Activated T-cell treated with anti-CD3 and anti-CD28 coated beads, Interleukin-2, amount 50 U/mL, for 72 hours (primary cell): ENCODE results near the gene MYO1G. TPM values are rescaled to one million over a fixed set of nuclear protein-coding genes. Genes with fewer than 3 reads are reported as not detected.
"Not testable (repeated sequence)": the region's sequence is repeated elsewhere in the genome, so short reads cannot be mapped to it uniquely, and the experiment has no call there.

ENCODE experiments used
- ATAC-seq, 2 donors: fragments of 150-1000 bp; cut with Tn5 transposase; replicated peaks in 1 of 2; 2 replicates each; pipeline ENCODE4 v1.10.0; 2021; ENCODE audit warnings: moderate library complexity in 2 of 2, mild to moderate bottlenecking in 1 of 2
- DNase-seq, 2 donors: peaks; one replicate each; pipeline ENCODE4 v3.0.0; 2021 to 2022; ENCODE audit warnings: mixed read lengths in 1 of 2
- H3K27ac Mint-ChIP-seq: one replicate; pipeline ENCODE4 v1.8.0; 2022; ENCODE audit warnings: mild to moderate bottlenecking, moderate library complexity, mixed read lengths
- H3K27me3 Mint-ChIP-seq: one replicate; pipeline ENCODE4 v1.8.0; 2022; ENCODE audit warnings: low read depth, mixed read lengths
- H3K36me3 Mint-ChIP-seq, 2 donors: one replicate each; pipeline ENCODE4 v1.8.0; 2022; ENCODE audit warnings: mixed read lengths in 2 of 2, mild to moderate bottlenecking in 1 of 2; ENCODE audit not compliant: insufficient read depth in 2 of 2
- H3K4me1 Mint-ChIP-seq: one replicate; pipeline ENCODE4 v1.8.0; 2022; ENCODE audit warnings: low read depth, mixed read lengths
- H3K4me3 Mint-ChIP-seq, 2 donors: one replicate each; pipeline ENCODE4 v1.8.0; 2022; ENCODE audit warnings: mild to moderate bottlenecking in 2 of 2, mixed read lengths in 2 of 2, moderate library complexity in 2 of 2
- H3K9me3 Mint-ChIP-seq, 2 donors: one replicate each; pipeline ENCODE4 v1.8.0; 2022; ENCODE audit warnings: mixed read lengths in 2 of 2
- total RNA-seq, 2 donors: library from RNA; stranded (reverse); gene quantifications; one replicate each; pipeline ENCODE4 v1.2.3, GENCODE V29; 2022

Gene MYO1G
- total RNA-seq, 2 donors from 2014 or later: 595 to 606 TPM

DNA sequence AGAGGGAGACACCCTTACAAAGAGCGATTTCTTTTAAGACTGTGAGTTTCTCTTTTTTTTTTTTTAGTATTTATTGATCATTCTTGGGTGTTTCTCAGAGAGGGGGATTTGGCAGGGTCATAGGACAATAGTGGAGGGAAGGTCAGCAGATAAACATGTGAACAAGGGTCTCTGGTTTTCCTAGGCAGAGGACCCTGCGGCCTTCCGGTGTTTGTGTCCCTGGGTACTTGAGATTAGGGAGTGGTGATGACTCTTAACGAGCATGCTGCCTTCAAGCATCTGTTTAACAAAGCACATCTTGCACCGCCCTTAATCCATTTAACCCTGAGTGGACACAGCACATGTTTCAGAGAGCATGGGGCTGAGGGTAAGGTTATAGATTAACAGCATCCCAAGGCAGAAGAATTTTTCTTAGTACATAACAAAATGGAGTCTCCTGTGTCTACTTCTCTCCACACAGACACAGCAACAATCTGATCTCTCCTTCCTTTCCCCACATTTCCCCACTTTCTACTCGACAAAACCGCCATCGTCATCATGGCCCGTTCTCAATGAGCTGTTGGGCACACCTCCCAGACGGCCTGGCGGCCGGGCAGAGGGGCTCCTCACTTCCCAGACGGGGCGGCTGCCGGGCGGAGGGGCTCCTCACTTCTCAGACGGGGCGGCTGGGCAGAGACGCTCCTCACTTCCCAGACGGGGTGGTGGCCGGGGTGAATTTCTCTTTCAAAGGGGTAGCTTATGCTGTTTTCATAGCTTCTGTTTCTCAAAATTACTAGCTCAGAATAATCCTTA is 13.4 kb upstream of the MYO1G start:
- not testable (repeated sequence) for H3K4me3 Mint-ChIP-seq, DNase-seq, H3K36me3 Mint-ChIP-seq, H3K27me3 Mint-ChIP-seq, H3K9me3 Mint-ChIP-seq, H3K27ac Mint-ChIP-seq, ATAC-seq
- H3K4me1 Mint-ChIP-seq: peaks cover 68% of the 10 kb centered on the region

DNA sequence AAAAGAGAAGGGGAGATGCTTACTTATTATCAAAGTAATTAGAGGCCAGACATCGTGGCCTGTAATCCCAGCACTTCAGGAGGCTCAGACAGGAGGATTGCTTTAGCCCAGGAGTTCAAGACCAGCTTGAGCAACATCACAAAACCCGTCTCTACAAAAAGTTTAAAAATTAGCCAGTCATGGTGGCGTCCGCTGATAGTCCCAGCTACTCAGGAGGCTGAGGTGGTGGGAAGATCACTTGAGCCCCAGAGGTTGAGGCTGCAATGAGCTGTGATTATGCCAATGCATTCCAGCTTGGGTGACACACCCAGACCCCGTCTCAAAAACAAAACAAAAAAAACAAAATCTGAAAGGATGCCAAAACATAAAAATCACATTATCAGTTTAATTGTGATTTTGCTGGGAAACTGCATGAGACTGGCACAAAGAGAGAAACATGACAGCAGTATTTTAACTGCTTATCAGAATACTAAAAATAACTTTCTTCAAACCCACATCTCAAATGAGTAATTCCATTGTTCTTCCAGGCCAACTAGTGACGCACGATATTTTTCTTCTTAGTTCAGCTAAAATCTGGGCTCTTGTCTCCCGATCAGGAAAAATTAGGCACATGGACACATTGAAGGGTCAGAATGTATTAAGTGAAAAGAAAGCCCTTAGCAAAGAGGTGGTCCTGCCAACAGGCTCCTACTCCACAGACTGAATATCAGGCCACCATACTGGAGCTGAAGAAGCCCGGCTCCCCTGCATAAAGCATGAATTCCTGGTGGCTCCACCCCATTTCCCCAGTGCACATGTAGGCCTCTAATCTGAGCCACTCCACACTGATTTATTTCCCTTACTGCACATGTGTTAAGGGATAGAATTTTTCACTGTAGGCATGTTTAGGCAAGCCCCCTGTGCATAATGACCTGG is 11.6 kb upstream of the MYO1G start:
- Mint-ChIP-seq H3K4me1 (peaks cover 58% of the 10 kb centered on the region), H3K27me3 (no peaks in the 10 kb centered on the region), H3K9me3 (no peaks in the 10 kb centered on the region), H3K4me3 (no peak overlapping the region), H3K27ac (no peak overlapping the region), H3K36me3 (peaks cover 13 to 15% of the 10 kb centered on the region in 2 donors)
- ATAC-seq (no peak), DNase-seq (no peak)

DNA sequence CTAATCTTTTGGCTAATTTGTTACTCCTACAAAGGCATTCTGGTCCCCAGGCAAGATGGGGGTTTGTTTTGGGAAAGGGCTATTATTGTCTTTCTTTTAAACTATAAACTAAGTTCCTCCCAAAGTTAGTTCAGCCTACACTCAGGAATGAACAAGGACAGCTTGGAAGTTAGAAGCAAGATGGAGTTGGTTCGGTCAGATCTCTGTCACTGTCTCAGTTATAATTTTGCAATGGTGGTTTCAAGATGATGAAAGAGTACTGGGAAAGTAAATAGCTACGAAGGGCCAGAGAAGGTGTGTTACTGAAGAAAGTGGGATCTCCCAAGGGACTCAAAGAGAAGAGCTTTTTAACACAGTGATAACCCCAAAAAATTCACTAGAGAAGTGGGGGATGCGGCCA is 10.3 kb upstream of the MYO1G start:
- H3K27me3 Mint-ChIP-seq: no peaks in the 10 kb centered on the region
- peaks cover 25 to 27% of the 10 kb centered on the region in 2 donors for H3K36me3 Mint-ChIP-seq
- DNase-seq: no peak
- peaks cover 57% of the 10 kb centered on the region for H3K4me1 Mint-ChIP-seq
- H3K27ac Mint-ChIP-seq: no peak overlapping the region
- no peak overlapping the region for H3K4me3 Mint-ChIP-seq
- no peaks in the 10 kb centered on the region for H3K9me3 Mint-ChIP-seq
- no peak for ATAC-seq

DNA sequence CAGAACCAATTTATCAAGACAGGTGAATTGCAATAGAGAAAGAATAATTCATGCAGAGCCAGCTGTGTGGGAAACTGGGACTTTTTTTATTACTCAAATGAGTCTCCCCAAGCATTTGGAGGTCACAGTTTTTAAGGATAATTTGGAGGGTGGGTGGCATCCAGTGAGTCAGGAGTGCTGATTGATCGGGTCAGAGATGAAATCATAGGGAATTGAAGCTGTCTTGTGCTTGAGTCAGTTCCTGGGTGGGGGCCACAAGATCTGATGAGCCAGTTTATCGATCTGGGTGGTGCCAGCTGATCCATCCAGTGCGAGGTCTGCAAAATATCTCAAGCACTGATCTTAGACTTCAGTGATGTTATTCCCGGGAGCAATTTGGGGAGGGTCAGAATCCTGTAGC is 9.9 kb upstream of the MYO1G start:
- H3K9me3 Mint-ChIP-seq: no peaks in the 10 kb centered on the region
- peaks cover 60% of the 10 kb centered on the region for H3K4me1 Mint-ChIP-seq
- H3K36me3 Mint-ChIP-seq: peaks cover 30 to 31% of the 10 kb centered on the region in 2 donors
- no peak overlapping the region for H3K27ac Mint-ChIP-seq
- DNase-seq (peak in 1 of 2 donors; percentile 22), ATAC-seq (no peak)
- H3K4me3 Mint-ChIP-seq: peak overlapping the region; percentile 38 to 66
- H3K27me3 Mint-ChIP-seq: no peaks in the 10 kb centered on the region

DNA sequence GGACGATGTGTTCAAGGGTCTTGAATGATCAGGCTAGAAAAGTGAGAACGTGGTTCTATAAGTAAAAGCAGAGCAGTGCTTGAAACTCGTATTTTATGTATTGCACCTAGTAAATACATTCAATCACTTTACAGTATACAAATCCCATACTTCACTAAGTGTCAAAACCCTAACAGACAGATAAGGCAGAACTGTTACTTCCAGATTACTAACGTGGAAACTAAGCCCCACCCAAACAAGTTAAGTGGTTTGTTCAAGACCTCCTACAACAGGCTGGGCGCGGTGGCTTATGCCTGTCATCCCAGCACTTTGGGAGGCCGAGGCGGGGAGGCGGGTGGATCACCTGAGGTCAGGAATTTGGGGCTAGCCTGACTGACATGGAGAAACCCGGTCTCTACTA is 9.2 kb upstream of the MYO1G start:
- peaks cover 36 to 37% of the 10 kb centered on the region in 2 donors for H3K36me3 Mint-ChIP-seq
- DNase-seq (peak in 1 of 2 donors; percentile 14), ATAC-seq (no peak)
- peaks cover 67% of the 10 kb centered on the region for H3K4me1 Mint-ChIP-seq
- no peak overlapping the region for H3K27ac Mint-ChIP-seq
- no peaks in the 10 kb centered on the region for H3K27me3 Mint-ChIP-seq
- no peaks in the 10 kb centered on the region for H3K9me3 Mint-ChIP-seq
- peak overlapping the region; percentile 85 to 100 for H3K4me3 Mint-ChIP-seq

DNA sequence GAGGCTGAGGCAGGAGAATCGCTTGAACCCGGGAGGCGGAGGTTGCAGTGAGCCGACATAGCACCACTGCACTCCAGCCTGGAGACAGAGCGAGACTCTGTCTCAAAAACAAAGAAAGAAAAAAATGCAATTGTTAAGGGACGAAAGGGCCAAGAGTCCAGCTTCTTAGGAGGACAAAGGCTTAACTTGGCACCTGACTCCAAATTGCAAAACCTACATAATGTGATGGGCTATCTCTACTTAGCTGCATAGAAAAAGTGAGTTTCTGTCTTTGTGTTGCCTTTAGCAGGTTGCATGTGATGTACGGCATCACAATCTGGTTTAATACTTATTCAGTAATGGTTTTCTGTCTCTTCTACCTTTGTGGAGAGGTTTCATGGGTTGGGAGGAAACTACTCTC is 8.6 kb upstream of the MYO1G start:
- Mint-ChIP-seq H3K4me3 (peak overlapping the region; percentile 85 to 100), H3K9me3 (no peaks in the 10 kb centered on the region), H3K4me1 (peaks cover 72% of the 10 kb centered on the region), H3K36me3 (peaks cover 39 to 42% of the 10 kb centered on the region in 2 donors), H3K27me3 (no peaks in the 10 kb centered on the region), H3K27ac (peak overlapping the region; percentile 94)
- ATAC-seq: no peak
- no peak for DNase-seq

DNA sequence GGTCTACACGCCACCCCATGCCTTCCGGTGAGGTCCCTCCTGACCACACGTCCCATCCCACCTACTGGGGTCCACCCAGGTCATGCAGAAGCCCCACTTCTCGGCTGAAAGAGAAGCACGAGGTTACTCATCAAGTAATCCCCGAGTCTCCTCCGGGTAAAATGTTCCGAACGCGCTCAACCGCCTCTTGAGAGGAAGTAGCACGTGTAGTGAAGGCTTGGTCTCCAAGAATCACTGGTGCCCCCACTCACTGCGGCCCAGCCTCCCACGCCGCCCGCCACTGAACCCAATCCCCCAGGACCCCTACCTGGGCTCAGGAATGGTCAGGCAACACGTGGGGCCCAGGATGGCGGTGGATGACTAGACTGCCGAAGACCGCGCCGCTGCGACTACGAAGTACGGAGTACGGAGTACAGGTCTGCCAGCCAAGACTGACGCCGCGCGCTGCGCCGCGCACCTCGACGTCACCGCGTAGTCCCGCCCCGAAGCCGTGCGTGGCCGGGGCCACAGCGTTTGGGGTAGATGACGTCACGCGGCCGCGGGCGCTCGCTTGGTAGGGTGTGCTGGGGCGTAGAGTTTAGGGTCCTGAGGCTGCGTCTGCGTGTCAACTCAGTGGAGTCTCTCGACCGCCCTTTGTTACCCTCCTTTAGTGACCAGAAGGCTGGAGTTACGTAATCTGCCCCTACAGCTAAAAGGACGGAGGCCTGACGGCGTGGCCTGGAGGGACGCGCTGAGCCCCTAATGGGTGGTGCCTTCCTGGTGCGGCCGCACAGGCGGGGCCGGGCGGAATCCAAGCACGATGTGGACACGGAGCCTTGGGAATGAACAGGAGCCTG is 7.6 kb upstream of the MYO1G start:
- ATAC-seq: peak; percentile 95 to 96
- no peaks in the 10 kb centered on the region for H3K9me3 Mint-ChIP-seq
- peak overlapping the region; percentile 94 for H3K27ac Mint-ChIP-seq
- peak; percentile 97 to 99 for DNase-seq
- peaks cover 40 to 48% of the 10 kb centered on the region in 2 donors for H3K36me3 Mint-ChIP-seq
- peaks cover 77% of the 10 kb centered on the region for H3K4me1 Mint-ChIP-seq
- H3K27me3 Mint-ChIP-seq: no peaks in the 10 kb centered on the region
- H3K4me3 Mint-ChIP-seq: peak overlapping the region; percentile 85 to 100

DNA sequence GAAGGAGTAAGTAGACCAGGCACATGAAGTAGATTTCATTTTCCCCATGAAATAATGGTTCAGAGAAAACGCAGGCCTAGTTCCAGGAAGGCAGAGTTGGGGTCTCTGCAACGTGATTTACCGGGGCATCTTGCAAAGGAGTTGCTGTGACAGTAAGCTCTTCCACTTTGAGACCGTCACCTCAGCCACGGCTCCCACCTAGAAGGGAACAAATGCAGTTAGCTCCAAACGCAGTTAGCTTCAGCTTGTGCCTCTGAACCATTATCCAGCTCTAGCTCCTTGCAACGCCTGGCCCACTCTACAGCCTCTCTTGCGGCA is 7.0 kb upstream of the MYO1G start:
- Mint-ChIP-seq H3K4me1 (peaks cover 83% of the 10 kb centered on the region), H3K27ac (peak overlapping the region; percentile 94), H3K27me3 (no peaks in the 10 kb centered on the region), H3K4me3 (peak overlapping the region; percentile 85 to 100), H3K36me3 (peaks cover 40 to 48% of the 10 kb centered on the region in 2 donors), H3K9me3 (no peaks in the 10 kb centered on the region)
- ATAC-seq (no peak), DNase-seq (no peak)

DNA sequence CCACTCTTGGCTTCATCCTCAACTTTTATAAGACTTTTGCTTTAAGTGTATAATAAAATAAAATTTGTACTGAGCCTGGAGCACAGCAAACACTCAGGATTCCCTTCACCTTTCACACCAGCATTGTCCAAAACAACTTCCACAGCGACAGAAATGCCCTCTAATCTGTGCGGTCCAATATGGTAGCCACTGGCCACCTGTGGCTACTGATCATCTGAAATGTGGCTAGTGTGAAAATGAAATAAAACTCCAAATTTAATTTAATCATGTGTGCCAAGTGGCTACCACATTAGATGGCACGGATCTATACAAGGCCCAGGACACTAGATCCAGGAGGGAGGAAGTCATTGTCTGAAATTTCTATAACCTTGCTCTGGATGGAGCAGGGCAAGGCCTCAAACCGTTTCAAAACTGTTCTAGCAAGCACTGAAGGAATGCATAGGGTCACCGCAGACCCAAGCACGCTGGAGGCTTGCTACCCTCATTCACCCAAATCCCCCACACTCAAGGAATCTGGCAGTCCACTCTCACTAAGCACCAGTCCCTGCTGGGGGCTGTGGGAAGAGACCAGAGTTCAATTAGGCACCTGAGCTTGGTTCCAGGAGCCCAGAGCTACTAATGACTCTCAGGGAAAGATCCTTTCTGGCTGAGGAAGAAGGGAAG is 6.3 kb upstream of the MYO1G start:
- H3K4me3 Mint-ChIP-seq: peak overlapping the region; percentile 85 to 100
- H3K4me1 Mint-ChIP-seq: peaks cover 83% of the 10 kb centered on the region
- H3K27ac Mint-ChIP-seq: peak overlapping the region; percentile 94
- peaks cover 40 to 48% of the 10 kb centered on the region in 2 donors for H3K36me3 Mint-ChIP-seq
- H3K9me3 Mint-ChIP-seq: no peaks in the 10 kb centered on the region
- ATAC-seq (no peak), DNase-seq (peak in 1 of 2 donors; percentile 16)
- H3K27me3 Mint-ChIP-seq: no peaks in the 10 kb centered on the region

DNA sequence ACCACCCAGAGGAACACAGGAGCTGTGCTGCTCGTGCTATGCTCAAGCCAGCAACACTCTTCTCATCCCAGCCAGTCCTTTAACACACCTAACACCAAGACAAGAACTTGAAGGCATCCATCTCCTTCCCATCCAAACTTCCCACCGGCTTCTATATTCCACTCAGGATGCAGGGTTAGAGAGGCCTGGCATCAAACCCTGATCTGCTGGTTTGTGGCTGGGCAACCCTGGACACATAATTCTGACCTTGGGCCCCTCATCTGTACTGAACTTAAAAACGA is 5.6 kb upstream of the MYO1G start:
- DNase-seq (no peak), ATAC-seq (no peak)
- no peaks in the 10 kb centered on the region for H3K9me3 Mint-ChIP-seq
- peaks cover 40 to 48% of the 10 kb centered on the region in 2 donors for H3K36me3 Mint-ChIP-seq
- peak overlapping the region; percentile 85 to 100 for H3K4me3 Mint-ChIP-seq
- H3K4me1 Mint-ChIP-seq: peaks cover 86% of the 10 kb centered on the region
- peak overlapping the region; percentile 94 for H3K27ac Mint-ChIP-seq
- no peaks in the 10 kb centered on the region for H3K27me3 Mint-ChIP-seq

DNA sequence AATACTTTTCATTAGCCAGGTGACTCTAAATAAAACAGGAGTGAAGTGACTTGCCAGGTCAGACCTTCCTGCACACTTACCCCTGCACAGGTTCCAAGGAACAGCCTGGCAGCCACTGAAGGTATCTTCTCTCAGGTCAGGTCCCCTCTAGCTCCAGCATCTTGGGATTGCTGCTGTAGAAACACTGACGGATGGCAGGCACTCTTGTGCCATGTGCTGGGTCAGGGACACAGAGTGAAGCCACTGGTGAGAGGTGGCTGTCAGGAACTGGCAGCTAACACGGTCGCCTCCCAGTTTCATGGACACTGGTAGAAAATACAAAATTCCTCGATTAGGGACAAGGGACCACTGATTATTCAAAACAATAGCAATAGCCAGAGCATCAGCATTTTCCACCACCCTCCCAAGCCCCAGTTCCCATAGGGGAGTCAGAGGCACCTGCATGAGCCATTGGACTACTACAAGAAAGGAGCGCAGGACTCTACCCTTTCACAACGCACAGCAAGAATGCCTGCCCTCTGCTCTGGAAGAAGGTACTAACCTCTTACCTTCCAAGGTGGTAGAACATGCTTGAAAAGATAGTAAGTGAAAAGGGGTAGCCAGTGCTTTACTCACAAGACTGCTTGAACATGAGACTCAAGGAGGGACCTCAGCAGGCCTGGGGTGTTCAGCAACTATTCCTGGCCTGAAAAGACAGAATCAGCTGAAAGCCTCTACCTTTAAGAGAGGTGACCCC is 5.1 kb upstream of the MYO1G start:
- peaks cover 86% of the 10 kb centered on the region for H3K4me1 Mint-ChIP-seq
- H3K4me3 Mint-ChIP-seq: peak overlapping the region; percentile 85 to 100
- DNase-seq (peak in 1 of 2 donors; percentile 15), ATAC-seq (no peak)
- peaks cover 41 to 48% of the 10 kb centered on the region in 2 donors for H3K36me3 Mint-ChIP-seq
- H3K27ac Mint-ChIP-seq: peak overlapping the region; percentile 94
- no peaks in the 10 kb centered on the region for H3K27me3 Mint-ChIP-seq
- no peaks in the 10 kb centered on the region for H3K9me3 Mint-ChIP-seq

DNA sequence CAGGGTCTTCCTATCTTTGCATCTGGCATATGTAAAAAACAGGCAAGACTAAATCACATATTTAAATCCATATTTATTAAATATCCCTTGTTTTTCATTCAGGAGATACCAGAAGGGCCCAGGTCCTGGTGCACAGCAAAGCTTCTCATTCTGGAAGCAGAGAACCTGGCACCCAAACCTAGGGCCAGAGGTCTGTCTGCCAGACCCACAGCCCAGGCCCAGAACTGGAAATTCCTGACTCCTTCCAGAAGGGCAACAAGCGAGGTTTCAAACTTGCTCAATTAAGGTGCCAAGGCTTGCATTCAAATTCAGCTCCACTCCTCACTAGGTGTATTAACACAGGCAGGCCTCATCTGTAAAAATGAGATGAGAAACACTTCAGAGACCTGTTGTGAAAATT is 4.2 kb upstream of the MYO1G start:
- ATAC-seq (no peak), DNase-seq (peak in 1 of 2 donors; percentile 6)
- H3K9me3 Mint-ChIP-seq: no peaks in the 10 kb centered on the region
- H3K4me3 Mint-ChIP-seq: peak overlapping the region; percentile 85 to 100
- no peaks in the 10 kb centered on the region for H3K27me3 Mint-ChIP-seq
- H3K27ac Mint-ChIP-seq: peak overlapping the region; percentile 94
- H3K4me1 Mint-ChIP-seq: peaks cover 77% of the 10 kb centered on the region
- H3K36me3 Mint-ChIP-seq: peaks cover 46 to 56% of the 10 kb centered on the region in 2 donors
